ENCODE results near the gene TMEM108.

- TF ChIP-seq CTCF (conservative IDR thresholded peaks at IDR 0.05; ENCODE audit: low read length) = no peak
- TF ChIP-seq EZH2phosphoT487 (IDR thresholded peaks at IDR 0.05; ENCODE audit: borderline replicate concordance, low read depth, low read length) = no peak
Measured at GRCh38 chr3:133049491-133049890, 11.3 kb downstream of the TMEM108 start.
